Left ventricle myocardium inferior (tissue), 1 donor: ENCODE results near the gene ATPAF2. TPM values are rescaled to one million over a fixed set of nuclear protein-coding genes. Genes with fewer than 3 reads are reported as not detected.
A peak's percentile ranks its signal among the peaks of the same experiment; 100 is the strongest.

Source experiments
- DNase-seq: peaks from one replicate; pipeline ENCODE4 v3.0.0-alpha.2; 2020
- H3K27ac ChIP-seq: fragments of 200-600 bp; replicated peaks from 2 replicates; pipeline ENCODE4 v1.8.0; 2021
- H3K27me3 ChIP-seq: fragments of 200-600 bp; 2 replicates; pipeline ENCODE4 v1.8.0; 2021; ENCODE audit warnings: low read depth
- H3K36me3 ChIP-seq: fragments of 200-600 bp; 2 replicates; pipeline ENCODE4 v1.8.0; 2021
- H3K4me1 ChIP-seq: fragments of 200-600 bp; 2 replicates; pipeline ENCODE4 v1.8.0; 2021
- H3K4me3 ChIP-seq: fragments of 200-600 bp; 2 replicates; pipeline ENCODE4 v1.8.0; 2021; ENCODE audit warnings: mild to moderate bottlenecking, moderate library complexity
- H3K9me3 ChIP-seq: fragments of 200-600 bp; replicated peaks from 2 replicates; pipeline ENCODE4 v1.8.0; 2021
- intact Hi-C: fragments of 100-400 bp; cut with micrococcal nuclease; formaldehyde crosslinking; loops from one replicate; pipeline ENCODE4 v1.11.0; 2022
- total RNA-seq: library from RNA; stranded (reverse); fragmentation: NEBNext Ultra II Directional; extraction: Animal tissue kit (Norgen Biotek cat#: 25700); gene quantifications from one replicate; pipeline ENCODE4 v1.2.1, GENCODE V29; 2021
- TF ChIP-seq, protein P1 (sequence below): fragments of 200-600 bp; IDR thresholded peaks from 2 replicates; pipeline ENCODE4 v1.8.0; 2021; ENCODE audit warnings: antibody characterized with exemption, mild to moderate bottlenecking, borderline replicate concordance
- donor health status: DM: no; HTN: yes; CAD: no; lungs with severe emphysema.

Gene ATPAF2
- total RNA-seq, 1 donor from 2014 or later: 37.5 TPM

GRCh38 chr17:18040261-18040858 lies 1.4 kb upstream of the ATPAF2 start:
- H3K27ac ChIP-seq: peak overlapping the region; percentile 89
- no peak for DNase-seq
- peaks cover 72% of the 10 kb centered on the region for H3K4me1 ChIP-seq
- H3K9me3 ChIP-seq: no peaks in the 10 kb centered on the region
- H3K27me3 ChIP-seq: no peaks in the 10 kb centered on the region
- intact Hi-C loops: no loop called here
- TF ChIP-seq, protein P1, sequence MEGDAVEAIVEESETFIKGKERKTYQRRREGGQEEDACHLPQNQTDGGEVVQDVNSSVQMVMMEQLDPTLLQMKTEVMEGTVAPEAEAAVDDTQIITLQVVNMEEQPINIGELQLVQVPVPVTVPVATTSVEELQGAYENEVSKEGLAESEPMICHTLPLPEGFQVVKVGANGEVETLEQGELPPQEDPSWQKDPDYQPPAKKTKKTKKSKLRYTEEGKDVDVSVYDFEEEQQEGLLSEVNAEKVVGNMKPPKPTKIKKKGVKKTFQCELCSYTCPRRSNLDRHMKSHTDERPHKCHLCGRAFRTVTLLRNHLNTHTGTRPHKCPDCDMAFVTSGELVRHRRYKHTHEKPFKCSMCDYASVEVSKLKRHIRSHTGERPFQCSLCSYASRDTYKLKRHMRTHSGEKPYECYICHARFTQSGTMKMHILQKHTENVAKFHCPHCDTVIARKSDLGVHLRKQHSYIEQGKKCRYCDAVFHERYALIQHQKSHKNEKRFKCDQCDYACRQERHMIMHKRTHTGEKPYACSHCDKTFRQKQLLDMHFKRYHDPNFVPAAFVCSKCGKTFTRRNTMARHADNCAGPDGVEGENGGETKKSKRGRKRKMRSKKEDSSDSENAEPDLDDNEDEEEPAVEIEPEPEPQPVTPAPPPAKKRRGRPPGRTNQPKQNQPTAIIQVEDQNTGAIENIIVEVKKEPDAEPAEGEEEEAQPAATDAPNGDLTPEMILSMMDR: no peak
- H3K36me3 ChIP-seq: peaks cover 5% of the 10 kb centered on the region
- H3K4me3 ChIP-seq: peak overlapping the region; percentile 88

DNA sequence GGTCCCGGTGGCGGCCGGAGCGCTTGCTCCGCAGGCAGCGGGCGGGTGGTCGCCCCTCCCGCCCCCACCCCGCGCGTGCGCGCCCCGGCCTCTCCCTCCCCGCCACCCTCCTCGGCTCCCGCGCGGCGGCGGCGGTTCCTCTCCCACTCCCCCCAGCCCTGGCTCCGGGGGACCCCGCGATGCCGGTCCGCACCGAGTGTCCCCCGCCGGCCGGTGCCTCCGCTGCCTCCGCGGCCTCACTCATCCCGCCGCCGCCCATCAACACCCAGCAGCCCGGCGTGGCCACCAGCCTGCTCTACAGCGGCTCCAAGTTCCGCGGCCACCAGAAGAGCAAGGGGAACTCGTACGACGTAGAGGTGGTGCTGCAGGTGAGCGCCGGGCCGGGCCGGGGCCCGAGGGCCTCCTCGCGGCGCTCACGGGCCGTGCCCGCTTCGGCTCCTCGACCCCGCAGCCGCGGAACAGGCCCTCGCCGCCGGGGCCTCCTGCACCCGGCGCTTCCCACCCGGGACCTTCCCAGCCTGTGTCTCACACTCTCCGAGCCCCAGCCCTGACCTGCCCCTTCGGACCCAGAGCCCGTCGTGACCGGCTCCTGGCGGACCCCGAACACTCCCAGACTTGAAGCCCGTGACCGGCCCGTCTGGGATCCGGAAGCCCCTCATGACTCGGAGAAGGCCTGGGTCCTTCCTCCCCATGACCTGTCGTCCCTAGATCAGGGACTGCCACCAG lies 730 bp upstream of the ATPAF2 start:
- Histone ChIP-seq H3K4me1 (peaks cover 72% of the 10 kb centered on the region), H3K4me3 (peak overlapping the region; percentile 88), H3K27ac (peak overlapping the region; percentile 89), H3K36me3 (no peaks in the 10 kb centered on the region), H3K9me3 (no peaks in the 10 kb centered on the region), H3K27me3 (no peaks in the 10 kb centered on the region)
- DNase-seq: no peak
- TF ChIP-seq, protein P1: no peak
- intact Hi-C loops: loop anchor here (10.0 kb wide), 1 partner anchor 145 kb away; no protein-coding TSS in a partner anchor

DNA sequence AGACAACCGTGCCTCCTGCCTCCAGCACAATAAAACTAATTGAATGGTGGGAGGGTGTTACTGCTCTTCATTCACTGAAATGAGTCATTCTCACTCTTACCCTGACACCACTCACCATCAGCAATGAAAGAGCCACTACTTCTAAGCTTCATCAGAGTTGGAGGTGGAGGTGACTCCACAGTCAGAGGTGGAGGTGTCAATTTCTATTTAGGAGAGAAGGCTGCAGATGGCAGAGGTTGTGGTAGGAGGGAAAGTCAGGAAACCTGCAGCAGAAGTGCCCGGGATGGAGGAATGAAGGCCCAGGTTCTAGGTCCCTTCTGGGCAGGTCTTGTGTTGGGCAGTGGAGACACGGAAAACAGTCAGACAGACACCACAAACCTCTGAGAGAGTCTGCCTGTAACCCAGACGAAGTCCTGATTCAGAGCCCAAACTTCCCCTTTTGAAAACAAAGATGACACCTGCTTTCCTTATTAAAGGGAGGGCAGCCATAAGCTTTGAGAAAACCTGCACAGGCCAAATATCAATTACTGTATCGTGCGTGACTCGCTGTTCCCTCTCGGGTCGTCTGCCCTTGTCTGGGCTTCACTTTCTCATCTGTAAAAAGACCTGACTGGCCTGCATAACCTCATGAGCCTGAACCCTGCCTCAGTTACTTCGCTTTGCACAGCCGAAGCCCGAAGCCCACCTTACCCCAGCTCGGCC lies 668 bp downstream of the ATPAF2 start:
- Histone ChIP-seq H3K4me1 (peaks cover 68% of the 10 kb centered on the region), H3K4me3 (peak overlapping the region; percentile 88), H3K27me3 (no peaks in the 10 kb centered on the region), H3K27ac (peak overlapping the region; percentile 89), H3K9me3 (no peaks in the 10 kb centered on the region), H3K36me3 (no peaks in the 10 kb centered on the region)
- intact Hi-C loops: loop anchor here (10.0 kb wide), 1 partner anchor 143 kb away; no protein-coding TSS in a partner anchor
- TF ChIP-seq, protein P1: no peak
- DNase-seq: no peak

DNA sequence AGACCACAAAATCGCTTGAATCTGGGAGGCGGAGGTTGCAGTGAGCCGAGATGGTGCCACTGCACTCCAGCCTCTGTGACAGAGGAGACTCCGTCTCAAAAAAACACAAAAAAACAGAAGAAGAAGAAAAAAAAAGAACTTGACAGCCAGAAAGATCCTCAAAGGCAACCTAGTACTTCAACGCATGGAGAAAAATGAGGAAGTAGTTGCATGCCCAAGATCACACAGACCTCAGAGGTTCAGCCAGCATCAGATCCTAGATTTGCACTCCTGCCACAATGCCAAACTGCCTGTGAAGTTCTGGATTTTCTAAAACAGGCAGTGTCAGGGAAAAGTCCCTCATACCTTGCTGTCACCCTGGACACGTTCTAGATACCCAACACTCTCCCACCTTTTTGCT lies 1.5 kb downstream of the ATPAF2 start:
- DNase-seq: no peak
- TF ChIP-seq, protein P1: no peak
- Histone ChIP-seq H3K36me3 (no peaks in the 10 kb centered on the region), H3K4me1 (peaks cover 68% of the 10 kb centered on the region), H3K4me3 (peak overlapping the region; percentile 88), H3K27me3 (no peaks in the 10 kb centered on the region), H3K9me3 (no peaks in the 10 kb centered on the region), H3K27ac (no peak overlapping the region)
- intact Hi-C loops: loop anchor here (10.0 kb wide), 1 partner anchor 143 kb away; no protein-coding TSS in a partner anchor

DNA sequence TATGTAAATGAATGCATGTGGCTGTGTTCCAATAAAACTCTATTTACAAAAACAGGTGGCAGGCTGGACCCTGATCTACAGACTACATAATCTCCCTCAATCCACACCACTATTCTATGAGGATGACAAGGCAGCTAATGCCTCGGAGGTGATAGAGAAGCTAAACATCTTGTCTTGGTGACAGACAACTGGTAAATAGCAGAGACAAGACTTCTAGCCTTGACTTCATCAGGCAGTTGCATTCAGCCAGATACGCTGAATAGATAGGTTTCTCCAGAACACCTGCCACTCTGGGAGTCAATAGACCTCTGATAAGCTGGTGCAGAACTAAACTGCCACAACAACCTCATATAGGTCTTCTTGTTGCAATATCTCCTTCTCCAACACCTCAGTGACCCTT lies 3.3 kb downstream of the ATPAF2 start:
- TF ChIP-seq, protein P1: no peak
- Histone ChIP-seq H3K36me3 (no peaks in the 10 kb centered on the region), H3K27me3 (no peaks in the 10 kb centered on the region), H3K27ac (no peak overlapping the region), H3K4me1 (peaks cover 64% of the 10 kb centered on the region), H3K9me3 (no peaks in the 10 kb centered on the region), H3K4me3 (no peak overlapping the region)
- DNase-seq: no peak
- intact Hi-C loops: loop anchor here (10.0 kb wide), 1 partner anchor 141 kb away; no protein-coding TSS in a partner anchor
